HepG2 (cell line): Measurements from ENCODE around the gene SECTM1. TPM values are rescaled to one million over a fixed set of nuclear protein-coding genes. Genes with fewer than 3 reads are reported as not detected.
A peak's percentile ranks its signal among the peaks of the same experiment; 100 is the strongest.

Experiments used
- ELF3 ChIP-seq: IDR thresholded peaks from 2 replicates; pipeline ENCODE4 v1.6.1; 2016; ENCODE audit warnings: missing genetic modification reagents, missing compliant biosample characterization
- HNRNPUL1 ChIP-seq: fragments of 200-400 bp; formaldehyde crosslinking; IDR thresholded peaks from 2 replicates; pipeline ENCODE4 v1.6.1; 2017; ENCODE audit warnings: low read depth, mild to moderate bottlenecking, low read length, moderate library complexity
- ZBTB4 ChIP-seq: sonication (generic); formaldehyde crosslinking; IDR thresholded peaks from 2 replicates; pipeline ENCODE4 v1.4.0; 2020; ENCODE audit warnings: missing genetic modification reagents, mild to moderate bottlenecking, borderline replicate concordance
- ZHX1 ChIP-seq: sonication (generic); formaldehyde crosslinking; IDR thresholded peaks from 2 replicates; pipeline ENCODE4 v1.8.1; 2022; ENCODE audit warnings: low read depth, mild to moderate bottlenecking, missing genetic modification reagents
- ZNF350 ChIP-seq: sonication (generic); formaldehyde crosslinking; IDR thresholded peaks from 2 replicates; pipeline ENCODE4 v1.4.0; 2020; ENCODE audit warnings: mild to moderate bottlenecking, low read depth, missing genetic modification reagents, borderline replicate concordance
- ZNF501 ChIP-seq: sonication (generic); formaldehyde crosslinking; IDR thresholded peaks from 2 replicates; pipeline ENCODE4 v1.5.1; 2020; ENCODE audit warnings: mild to moderate bottlenecking, moderate library complexity, missing genetic modification reagents
- ZNF687 ChIP-seq: sonication (generic); formaldehyde crosslinking; IDR thresholded peaks from 2 replicates; pipeline ENCODE4 v1.5.1; 2020; ENCODE audit warnings: mild to moderate bottlenecking, missing genetic modification reagents, moderate library complexity
- polyA plus RNA-seq, 8 experiments: library from polyadenylated mRNA; depleted of rRNA in 3 of 8; stranded (reverse) in 7 of 8; unstranded in 1 of 8; fragments of >200 nt; fragmentation: Illumina TruSeq in 4 of 8; extraction: Trizol in 4 of 8; gene quantifications; 2 replicates each; pipeline versions ENCODE4 v1.2.1 to v1.2.3, GENCODE V29; 2011 to 2016; ENCODE audit warnings: low read depth in 4 of 8, missing spikeins in 1 of 8, mixed read lengths in 1 of 8; ENCODE audit not compliant: insufficient read depth in 1 of 8
- total RNA-seq, 5 experiments: library from RNA; depleted of rRNA; stranded (reverse); fragments of >200 nt; fragmentation: Illumina TruSeq; extraction: Trizol; gene quantifications; 2 replicates each; pipeline ENCODE4 v1.2.3, GENCODE V29; 2016; ENCODE audit warnings: low read depth in 1 of 5
- TF ChIP-seq, protein P1 (sequence below): sonication (generic); formaldehyde crosslinking; IDR thresholded peaks from 2 replicates; pipeline ENCODE4 v1.8.0; 2022; ENCODE audit warnings: mild to moderate bottlenecking, missing genetic modification reagents
- TF ChIP-seq, protein P2 (sequence below): sonication (generic); formaldehyde crosslinking; IDR thresholded peaks from 2 replicates; pipeline ENCODE4; 2020; ENCODE audit warnings: missing genetic modification reagents, mild to moderate bottlenecking, borderline replicate concordance

SECTM1 gene
- total and polyA plus RNA-seq, 2 of the 13 experiments (the other 11 are each of a cell fraction or from before 2014, with no cell fraction given) = 3.5 to 5.3 TPM

DNA sequence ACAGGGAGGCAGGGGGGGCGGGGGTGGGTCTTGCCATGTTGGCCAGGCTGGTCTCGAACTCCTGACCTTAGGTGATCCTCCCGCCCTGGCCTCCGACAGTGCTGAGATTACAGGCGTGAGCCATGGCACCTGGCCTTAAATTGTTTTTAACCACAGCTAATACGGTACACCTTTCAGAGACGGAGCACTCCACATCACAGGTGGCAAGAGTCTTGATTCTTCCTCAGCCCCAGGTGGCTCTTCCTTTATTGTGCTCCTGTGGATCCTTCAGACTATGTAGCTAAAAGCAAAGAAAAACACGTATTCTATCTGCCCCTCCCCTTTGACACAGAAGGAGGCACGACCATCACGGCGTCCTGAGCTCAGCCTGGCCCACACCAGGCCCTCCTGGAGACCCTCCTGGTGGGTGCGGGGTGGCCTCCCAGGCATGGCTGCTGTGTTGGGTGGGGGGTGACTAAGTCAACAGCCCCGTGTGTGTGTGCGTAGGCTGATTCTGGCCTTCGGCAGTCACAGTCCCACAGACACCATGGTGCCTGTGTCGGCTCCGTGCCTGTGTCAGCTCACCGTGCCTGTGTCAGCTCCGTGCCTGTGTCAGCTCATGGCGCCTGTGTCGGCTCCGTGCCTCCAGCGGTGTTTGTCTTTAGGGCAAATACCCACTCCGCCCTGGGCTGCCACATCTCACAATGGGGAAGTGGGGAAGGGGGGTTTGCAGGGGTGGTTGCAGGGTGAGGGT is 10.8 kb upstream of the SECTM1 start (continued):
- TF ChIP-seq ZHX1 (CRISPR knock-in tag) = no peak
- TF ChIP-seq ZNF501 (CRISPR knock-in tag) = no peak
- TF ChIP-seq ZNF350 = 0 out of 2 replicates have a peak, but pooled peaks have one; percentile 22
- TF ChIP-seq ZNF687 (CRISPR knock-in tag) = peak; percentile 72
- TF ChIP-seq ELF3 (CRISPR knock-in tag) = no peak
- peak; percentile 54; the same call in 1 of the 2 replicates for TF ChIP-seq ZBTB4 (CRISPR knock-in tag)
- TF ChIP-seq, protein P1, sequence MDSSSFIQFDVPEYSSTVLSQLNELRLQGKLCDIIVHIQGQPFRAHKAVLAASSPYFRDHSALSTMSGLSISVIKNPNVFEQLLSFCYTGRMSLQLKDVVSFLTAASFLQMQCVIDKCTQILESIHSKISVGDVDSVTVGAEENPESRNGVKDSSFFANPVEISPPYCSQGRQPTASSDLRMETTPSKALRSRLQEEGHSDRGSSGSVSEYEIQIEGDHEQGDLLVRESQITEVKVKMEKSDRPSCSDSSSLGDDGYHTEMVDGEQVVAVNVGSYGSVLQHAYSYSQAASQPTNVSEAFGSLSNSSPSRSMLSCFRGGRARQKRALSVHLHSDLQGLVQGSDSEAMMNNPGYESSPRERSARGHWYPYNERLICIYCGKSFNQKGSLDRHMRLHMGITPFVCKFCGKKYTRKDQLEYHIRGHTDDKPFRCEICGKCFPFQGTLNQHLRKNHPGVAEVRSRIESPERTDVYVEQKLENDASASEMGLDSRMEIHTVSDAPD (CRISPR knock-in tag) = 0 out of 2 replicates have a peak, but pooled peaks have one; percentile 42
- no peak for TF ChIP-seq HNRNPUL1
- TF ChIP-seq, protein P2, sequence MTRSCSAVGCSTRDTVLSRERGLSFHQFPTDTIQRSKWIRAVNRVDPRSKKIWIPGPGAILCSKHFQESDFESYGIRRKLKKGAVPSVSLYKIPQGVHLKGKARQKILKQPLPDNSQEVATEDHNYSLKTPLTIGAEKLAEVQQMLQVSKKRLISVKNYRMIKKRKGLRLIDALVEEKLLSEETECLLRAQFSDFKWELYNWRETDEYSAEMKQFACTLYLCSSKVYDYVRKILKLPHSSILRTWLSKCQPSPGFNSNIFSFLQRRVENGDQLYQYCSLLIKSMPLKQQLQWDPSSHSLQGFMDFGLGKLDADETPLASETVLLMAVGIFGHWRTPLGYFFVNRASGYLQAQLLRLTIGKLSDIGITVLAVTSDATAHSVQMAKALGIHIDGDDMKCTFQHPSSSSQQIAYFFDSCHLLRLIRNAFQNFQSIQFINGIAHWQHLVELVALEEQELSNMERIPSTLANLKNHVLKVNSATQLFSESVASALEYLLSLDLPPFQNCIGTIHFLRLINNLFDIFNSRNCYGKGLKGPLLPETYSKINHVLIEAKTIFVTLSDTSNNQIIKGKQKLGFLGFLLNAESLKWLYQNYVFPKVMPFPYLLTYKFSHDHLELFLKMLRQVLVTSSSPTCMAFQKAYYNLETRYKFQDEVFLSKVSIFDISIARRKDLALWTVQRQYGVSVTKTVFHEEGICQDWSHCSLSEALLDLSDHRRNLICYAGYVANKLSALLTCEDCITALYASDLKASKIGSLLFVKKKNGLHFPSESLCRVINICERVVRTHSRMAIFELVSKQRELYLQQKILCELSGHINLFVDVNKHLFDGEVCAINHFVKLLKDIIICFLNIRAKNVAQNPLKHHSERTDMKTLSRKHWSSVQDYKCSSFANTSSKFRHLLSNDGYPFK (CRISPR knock-in tag) = 0 out of 2 replicates have a peak, but pooled peaks have one; percentile 17
